HG03565 (cell line): ENCODE data around the gene HTT-AS.
"Not testable (repeated sequence)": the region's sequence is repeated elsewhere in the genome, so short reads cannot be mapped to it uniquely, and the experiment has no call there.

Source experiments
- ATAC-seq: cut with Tn5 transposase; IDR thresholded peaks from one replicate; pipeline ENCODE4 v1.9.1; 2021; ENCODE audit warnings: mild to moderate bottlenecking, moderate library complexity; ENCODE audit not compliant: unreplicated experiment

The HTT-AS gene

DNA sequence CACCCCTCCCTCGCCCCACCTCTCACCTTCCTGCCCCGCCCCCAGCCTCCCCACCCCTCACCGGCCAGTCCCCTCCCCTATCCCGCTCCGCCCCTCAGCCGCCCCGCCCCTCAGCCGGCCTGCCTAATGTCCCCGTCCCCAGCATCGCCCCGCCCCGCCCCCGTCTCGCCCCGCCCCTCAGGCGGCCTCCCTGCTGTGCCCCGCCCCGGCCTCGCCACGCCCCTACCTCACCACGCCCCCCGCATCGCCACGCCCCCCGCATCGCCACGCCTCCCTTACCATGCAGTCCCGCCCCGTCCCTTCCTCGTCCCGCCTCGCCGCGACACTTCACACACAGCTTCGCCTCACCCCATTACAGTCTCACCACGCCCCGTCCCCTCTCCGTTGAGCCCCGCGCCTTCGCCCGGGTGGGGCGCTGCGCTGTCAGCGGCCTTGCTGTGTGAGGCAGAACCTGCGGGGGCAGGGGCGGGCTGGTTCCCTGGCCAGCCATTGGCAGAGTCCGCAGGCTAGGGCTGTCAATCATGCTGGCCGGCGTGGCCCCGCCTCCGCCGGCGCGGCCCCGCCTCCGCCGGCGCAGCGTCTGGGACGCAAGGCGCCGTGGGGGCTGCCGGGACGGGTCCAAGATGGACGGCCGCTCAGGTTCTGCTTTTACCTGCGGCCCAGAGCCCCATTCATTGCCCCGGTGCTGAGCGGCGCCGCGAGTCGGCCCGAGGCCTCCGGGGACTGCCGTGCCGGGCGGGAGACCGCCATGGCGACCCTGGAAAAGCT lies at the start of gene HTT-AS, which contains the start of gene HTT:
TSS of gene HTT-AS (minus strand) at position 461 of the 768 bp plus-strand sequence.
TSS of gene HTT (plus strand) at position 604 of the 768 bp plus-strand sequence. CDS start at position 749, 145 bp downstream.
- peak; percentile 57 for ATAC-seq

DNA sequence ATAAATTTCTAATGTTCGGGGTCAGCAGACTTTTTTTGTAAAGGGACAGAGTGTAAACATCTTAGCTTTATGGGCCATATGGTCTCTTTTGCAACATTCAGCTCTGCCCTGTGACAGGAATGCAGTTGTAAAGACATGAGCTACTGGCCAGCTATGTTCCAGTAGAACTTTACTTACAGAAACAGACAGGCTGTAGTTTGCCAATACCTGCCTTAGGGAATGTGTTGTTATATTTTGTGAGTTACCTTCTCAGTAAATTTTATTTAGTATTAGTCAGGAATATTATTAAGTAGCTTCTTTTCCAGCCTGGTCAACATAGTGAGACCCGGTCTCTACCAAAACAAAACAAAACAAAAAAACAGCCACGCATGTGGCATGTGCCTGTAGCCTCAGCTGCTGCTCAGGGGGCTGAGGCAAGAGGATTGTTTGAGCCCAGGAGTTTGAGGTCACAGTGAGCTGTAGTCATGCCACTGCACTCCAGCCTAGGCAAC lies 48.9 kb upstream of the HTT-AS start:
- no peak for ATAC-seq

GRCh38 chr4:3122081-3122563 lies 47.8 kb upstream of the HTT-AS start:
- no peak for ATAC-seq

DNA sequence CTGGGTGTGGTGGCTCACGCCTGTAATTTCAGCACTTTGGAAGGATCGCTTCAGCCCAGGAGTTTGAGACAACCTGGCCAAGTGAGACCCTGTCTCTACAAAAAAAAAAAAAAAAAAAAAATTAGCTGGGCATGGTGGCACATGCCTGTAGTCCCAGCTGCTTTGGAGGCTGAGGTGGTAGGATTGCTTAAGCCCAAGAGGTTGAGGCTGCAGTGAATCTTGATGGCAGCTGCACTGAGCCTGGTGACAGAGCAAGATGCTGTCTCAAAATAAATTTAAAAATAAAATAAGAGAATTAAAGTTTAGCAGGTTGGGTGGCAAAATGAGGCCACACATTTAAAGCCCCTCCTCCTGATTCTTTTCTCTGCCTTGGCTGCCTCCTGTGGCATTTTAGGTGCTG lies 47.3 kb upstream of the HTT-AS start:
- no peak for ATAC-seq

DNA sequence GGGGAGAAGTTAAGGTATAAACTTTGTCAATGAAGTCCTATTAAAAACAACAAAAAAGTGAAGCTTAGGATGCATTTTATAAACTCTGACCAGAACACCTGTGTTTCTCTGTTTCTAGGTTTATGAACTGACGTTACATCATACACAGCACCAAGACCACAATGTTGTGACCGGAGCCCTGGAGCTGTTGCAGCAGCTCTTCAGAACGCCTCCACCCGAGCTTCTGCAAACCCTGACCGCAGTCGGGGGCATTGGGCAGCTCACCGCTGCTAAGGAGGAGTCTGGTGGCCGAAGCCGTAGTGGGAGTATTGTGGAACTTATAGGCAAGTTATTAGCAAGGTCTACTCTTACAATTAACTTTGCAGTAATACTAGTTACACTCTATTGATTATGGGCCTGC lies 46.8 kb upstream of the HTT-AS start:
- no peak for ATAC-seq

DNA sequence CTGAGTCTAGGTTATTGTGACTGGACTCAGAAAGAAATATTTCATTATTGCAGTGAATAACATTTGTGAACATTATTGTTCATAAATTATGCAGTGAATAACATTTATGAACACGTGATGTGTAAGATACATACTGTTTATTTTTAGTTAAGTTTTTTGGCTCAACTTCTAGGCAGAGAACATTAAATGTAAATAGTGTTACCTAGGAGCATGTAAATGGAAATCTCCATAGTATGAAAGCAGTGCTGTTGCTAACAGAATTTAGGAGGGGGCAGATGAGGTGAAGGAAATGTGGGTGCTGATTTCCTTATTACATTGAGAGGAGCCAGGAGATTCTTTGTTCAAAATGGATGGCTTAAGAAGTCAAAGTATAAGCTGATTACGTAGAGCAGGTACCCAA lies 45.1 kb upstream of the HTT-AS start:
- ATAC-seq: no peak

- ATAC-seq: no peak
These were observed 44.0 kb upstream of the HTT-AS start for GRCh38 chr4:3118312-3118711.

GRCh38 chr4:3116955-3117354 lies 42.6 kb upstream of the HTT-AS start:
- no peak for ATAC-seq

GRCh38 chr4:3115637-3116270 lies 41.4 kb upstream of the HTT-AS start:
- no peak for ATAC-seq

DNA sequence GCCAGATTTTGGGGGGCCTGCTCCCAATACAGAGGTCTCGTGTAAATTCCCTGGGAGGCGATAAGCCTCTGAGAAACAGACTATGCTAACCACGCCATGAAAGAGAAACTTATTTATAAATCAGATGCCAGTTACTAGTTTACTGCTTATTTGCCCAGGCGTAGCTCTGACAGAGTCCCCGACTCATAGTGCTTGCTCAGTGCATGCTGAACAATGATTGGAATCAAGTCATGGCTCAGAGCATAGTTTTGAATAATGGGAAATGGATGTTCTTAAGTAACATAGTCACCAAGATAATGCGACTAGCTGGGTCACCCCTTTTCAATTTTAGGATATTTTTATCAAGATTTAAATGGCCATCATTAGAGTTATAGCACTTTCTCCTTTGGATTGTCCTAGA lies 40.0 kb upstream of the HTT-AS start:
- ATAC-seq: no peak

DNA sequence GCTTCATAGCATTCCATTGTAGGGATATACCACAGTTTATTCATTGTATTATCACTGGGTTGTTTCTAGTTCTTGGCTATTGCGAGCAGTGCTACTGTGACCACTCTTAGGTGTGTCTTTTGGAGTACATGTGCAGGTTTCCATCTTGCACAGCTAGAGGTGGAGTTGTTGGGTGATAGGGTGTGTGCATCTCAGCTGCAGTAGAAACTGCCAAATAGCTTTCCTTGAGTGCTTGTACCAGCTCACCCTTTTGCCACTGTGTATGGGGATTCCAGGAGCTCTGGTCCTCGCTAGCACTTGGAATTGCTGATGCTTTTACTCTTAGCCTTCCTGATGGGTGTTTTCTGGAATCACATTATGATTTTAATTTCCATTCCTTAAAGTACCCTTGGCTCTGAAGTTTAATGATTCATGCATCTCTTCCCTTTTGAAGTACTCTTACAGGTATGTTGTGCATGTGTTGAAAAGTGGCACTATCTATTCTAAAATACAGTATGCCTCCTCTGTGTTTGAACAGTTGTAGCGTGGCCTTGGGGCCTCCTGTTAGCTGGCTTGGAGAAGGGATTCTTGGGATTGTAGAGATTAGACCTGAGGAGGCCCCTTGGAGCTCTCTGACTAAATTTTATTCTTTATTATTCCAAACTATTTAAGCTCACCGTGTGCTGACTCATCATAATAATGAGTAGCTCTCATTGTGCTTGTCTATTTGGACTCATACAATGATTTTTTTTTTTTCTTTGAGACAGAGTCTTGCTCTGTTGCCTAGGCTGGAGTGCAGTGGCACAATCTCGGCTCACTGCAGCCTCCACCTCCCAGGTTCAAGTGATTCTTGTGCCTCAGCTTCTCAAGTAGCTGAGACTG lies 38.5 kb upstream of the HTT-AS start:
- ATAC-seq: no peak

- ATAC-seq: no peak
These were observed 37.9 kb upstream of the HTT-AS start for GRCh38 chr4:3112201-3112600.

- no peak for ATAC-seq
These were observed 37.1 kb upstream of the HTT-AS start for GRCh38 chr4:3111461-3111860.

DNA sequence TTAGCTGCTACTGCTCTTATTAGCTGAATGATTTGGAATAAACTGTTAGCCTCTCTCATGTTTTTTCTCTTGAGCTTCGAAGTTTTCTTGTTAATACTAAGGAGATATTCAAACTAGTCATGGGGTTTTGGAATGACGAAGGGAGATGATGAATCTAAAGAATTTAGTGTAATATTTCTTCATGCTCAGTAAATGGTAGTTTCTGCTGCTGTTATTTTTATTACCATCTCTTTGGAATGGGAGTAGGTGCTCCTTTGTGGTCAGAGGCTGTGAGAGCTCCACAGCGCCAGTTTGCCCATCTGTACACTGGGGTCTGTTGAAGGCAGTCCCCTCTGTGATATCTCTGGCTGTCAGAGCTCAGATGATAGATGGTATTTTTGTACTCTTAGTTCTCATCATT lies 33.9 kb upstream of the HTT-AS start:
- no peak for ATAC-seq

- ATAC-seq: no peak
These were observed 33.4 kb upstream of the HTT-AS start for GRCh38 chr4:3107691-3108121.

DNA sequence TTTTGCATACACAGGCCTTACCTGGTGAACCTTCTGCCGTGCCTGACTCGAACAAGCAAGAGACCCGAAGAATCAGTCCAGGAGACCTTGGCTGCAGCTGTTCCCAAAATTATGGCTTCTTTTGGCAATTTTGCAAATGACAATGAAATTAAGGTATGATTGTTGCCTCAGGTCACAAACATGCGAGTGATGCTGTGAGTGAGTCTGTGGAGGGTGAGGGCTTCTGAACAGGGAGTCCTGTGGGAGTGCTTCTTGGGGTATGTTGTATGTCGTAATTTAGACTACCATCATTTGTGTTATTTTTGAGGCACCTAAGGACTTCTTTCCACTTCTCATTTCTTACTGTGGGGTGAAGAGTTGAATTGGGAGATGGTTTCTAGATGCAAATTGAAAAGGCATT lies 32.9 kb upstream of the HTT-AS start:
- no peak for ATAC-seq

- ATAC-seq: peak; percentile 93
These were observed 32.2 kb upstream of the HTT-AS start for GRCh38 chr4:3106339-3107186.

DNA sequence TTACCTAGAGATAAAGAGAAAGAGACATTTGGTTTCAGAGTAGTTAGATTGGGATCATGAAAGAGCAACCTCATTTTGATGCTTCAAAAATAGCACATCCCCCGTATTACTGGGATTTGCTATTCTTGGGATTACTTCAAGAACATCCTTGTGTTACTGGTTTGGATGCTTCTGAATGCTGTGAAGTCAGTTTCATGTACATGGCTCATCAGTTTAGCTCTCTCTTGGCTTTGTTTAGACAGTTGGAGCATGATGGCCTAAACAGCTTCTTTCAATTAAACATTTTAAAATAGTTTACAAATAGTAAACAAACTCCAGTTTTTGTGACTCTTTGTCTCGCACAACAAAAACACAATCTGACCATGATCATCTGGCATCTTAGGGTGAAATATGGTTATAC lies 24.0 kb upstream of the HTT-AS start:
- no peak for ATAC-seq

GRCh38 chr4:3096202-3096601 lies 21.9 kb upstream of the HTT-AS start:
- ATAC-seq: no peak

GRCh38 chr4:3094701-3095100 lies 20.4 kb upstream of the HTT-AS start:
- not testable (repeated sequence) for ATAC-seq
